Peyer's patch (tissue), 4 donors: ENCODE data around the gene BCL6B.

ENCODE experiments used
- POLR2A ChIP-seq, 2 donors: fragments of 450-650 bp; IDR thresholded peaks; one replicate each; pipeline ENCODE4 v1.5.1; 2017; ENCODE audit warnings: antibody characterized with exemption in 2 of 2, mild to moderate bottlenecking in 2 of 2, moderate library complexity in 2 of 2
- TF ChIP-seq, protein P1 (sequence below), 6 experiments: fragments of 450-650 bp in 4 of 6; fragments of 200-600 bp in 2 of 6; sonication (generic) in 1 of 6; IDR thresholded peaks; one replicate each; pipeline ENCODE4 v1.5.1; 2017 to 2019; ENCODE audit warnings: antibody characterized with exemption in 6 of 6, mild to moderate bottlenecking in 3 of 6, moderate library complexity in 1 of 6

DNA sequence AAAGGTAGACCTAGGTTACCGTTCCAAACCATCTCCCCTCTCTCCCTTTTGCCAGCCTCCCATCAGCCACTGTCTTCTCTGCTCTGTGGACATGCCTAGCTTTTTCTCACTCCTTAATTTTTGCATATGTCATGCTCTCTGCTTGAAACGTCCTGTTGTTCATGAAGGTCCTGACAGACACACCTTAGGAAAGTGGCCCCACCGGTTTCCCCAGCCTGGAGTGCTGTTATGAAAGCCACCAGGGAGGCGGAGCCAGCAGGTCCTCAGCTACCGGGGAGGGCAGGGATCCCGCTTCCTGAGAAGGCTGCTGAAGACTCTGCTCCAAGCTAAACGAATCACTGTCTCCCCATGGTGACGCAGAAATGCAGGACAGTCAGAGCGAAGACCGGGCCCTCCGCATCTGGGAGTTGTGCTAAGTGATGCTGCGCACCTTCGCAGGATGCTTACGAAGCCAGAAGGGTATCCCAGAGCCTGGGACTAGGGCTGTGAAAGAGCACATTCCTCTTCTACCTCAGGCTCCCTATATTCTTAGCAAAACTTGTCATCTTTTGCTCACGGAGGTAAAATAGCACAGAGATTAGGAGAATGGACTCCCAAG, 23.4 kb downstream of the BCL6B start:
- peak in 1 of 2 donors; percentile 7 for TF ChIP-seq POLR2A (IDR thresholded peaks at IDR 0.05)
- TF ChIP-seq, protein P1, sequence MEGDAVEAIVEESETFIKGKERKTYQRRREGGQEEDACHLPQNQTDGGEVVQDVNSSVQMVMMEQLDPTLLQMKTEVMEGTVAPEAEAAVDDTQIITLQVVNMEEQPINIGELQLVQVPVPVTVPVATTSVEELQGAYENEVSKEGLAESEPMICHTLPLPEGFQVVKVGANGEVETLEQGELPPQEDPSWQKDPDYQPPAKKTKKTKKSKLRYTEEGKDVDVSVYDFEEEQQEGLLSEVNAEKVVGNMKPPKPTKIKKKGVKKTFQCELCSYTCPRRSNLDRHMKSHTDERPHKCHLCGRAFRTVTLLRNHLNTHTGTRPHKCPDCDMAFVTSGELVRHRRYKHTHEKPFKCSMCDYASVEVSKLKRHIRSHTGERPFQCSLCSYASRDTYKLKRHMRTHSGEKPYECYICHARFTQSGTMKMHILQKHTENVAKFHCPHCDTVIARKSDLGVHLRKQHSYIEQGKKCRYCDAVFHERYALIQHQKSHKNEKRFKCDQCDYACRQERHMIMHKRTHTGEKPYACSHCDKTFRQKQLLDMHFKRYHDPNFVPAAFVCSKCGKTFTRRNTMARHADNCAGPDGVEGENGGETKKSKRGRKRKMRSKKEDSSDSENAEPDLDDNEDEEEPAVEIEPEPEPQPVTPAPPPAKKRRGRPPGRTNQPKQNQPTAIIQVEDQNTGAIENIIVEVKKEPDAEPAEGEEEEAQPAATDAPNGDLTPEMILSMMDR (IDR thresholded peaks at IDR 0.05): no peak
